Measurements from ENCODE around the gene MOB3A.
"Not testable (repeated sequence)": the region's sequence is repeated elsewhere in the genome, so short reads cannot be mapped to it uniquely, and the experiment has no call there.

The MOB3A gene

GRCh38 chr19:2087621-2088100 lies 8.5 kb downstream of the MOB3A start (continued):
- TF ChIP-seq IKZF3 (tag by site-specific recombination; IDR thresholded peaks at IDR 0.05): no peak
- TF ChIP-seq, protein P1, sequence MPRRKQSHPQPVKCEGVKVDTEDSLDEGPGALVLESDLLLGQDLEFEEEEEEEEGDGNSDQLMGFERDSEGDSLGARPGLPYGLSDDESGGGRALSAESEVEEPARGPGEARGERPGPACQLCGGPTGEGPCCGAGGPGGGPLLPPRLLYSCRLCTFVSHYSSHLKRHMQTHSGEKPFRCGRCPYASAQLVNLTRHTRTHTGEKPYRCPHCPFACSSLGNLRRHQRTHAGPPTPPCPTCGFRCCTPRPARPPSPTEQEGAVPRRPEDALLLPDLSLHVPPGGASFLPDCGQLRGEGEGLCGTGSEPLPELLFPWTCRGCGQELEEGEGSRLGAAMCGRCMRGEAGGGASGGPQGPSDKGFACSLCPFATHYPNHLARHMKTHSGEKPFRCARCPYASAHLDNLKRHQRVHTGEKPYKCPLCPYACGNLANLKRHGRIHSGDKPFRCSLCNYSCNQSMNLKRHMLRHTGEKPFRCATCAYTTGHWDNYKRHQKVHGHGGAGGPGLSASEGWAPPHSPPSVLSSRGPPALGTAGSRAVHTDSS (tag by site-specific recombination; IDR thresholded peaks at IDR 0.05): no peak
- no peak for TF ChIP-seq ZNF202 (tag by site-specific recombination; IDR thresholded peaks at IDR 0.05; ENCODE audit: borderline replicate concordance)
- peak; percentile 33; the same call in 1 of the 2 replicates for TF ChIP-seq GLIS2 (tag by site-specific recombination; IDR thresholded peaks at IDR 0.05)
- no peak for TF ChIP-seq MYNN (tag by site-specific recombination; IDR thresholded peaks at IDR 0.05; ENCODE audit: borderline replicate concordance)
- TF ChIP-seq ZNF785 (tag by site-specific recombination; IDR thresholded peaks at IDR 0.05): no peak
- no peak for TF ChIP-seq ZNF544 (tag by site-specific recombination; IDR thresholded peaks at IDR 0.05)
- no peak for TF ChIP-seq ZNF19 (tag by site-specific recombination; IDR thresholded peaks at IDR 0.05; ENCODE audit: low read depth)
- TF ChIP-seq BCL11B (tag by site-specific recombination; IDR thresholded peaks at IDR 0.05; ENCODE audit: low read depth): no peak
- TF ChIP-seq, protein P2, sequence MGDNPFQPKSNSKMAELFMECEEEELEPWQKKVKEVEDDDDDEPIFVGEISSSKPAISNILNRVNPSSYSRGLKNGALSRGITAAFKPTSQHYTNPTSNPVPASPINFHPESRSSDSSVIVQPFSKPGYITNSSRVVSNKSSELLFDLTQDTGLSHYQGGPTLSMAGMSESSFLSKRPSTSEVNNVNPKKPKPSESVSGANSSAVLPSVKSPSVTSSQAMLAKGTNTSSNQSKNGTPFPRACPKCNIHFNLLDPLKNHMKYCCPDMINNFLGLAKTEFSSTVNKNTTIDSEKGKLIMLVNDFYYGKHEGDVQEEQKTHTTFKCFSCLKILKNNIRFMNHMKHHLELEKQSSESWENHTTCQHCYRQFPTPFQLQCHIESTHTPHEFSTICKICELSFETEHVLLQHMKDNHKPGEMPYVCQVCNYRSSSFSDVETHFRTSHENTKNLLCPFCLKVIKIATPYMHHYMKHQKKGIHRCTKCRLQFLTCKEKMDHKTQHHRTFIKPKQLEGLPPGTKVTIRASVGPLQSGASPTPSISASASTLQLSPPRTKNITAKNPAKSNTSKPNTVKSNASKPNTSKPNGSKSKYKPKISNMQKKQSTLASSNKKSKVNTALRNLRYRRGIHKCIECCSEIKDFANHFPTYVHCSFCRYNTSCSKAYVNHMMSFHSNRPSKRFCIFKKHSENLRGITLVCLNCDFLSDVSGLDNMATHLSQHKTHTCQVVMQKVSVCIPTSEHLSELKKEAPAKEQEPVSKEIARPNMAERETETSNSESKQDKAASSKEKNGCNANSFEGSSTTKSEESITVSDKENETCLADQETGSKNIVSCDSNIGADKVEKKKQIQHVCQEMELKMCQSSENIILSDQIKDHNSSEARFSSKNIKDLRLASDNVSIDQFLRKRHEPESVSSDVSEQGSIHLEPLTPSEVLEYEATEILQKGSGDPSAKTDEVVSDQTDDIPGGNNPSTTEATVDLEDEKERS (tag by site-specific recombination; IDR thresholded peaks at IDR 0.05): no peak
- TF ChIP-seq, protein P3, sequence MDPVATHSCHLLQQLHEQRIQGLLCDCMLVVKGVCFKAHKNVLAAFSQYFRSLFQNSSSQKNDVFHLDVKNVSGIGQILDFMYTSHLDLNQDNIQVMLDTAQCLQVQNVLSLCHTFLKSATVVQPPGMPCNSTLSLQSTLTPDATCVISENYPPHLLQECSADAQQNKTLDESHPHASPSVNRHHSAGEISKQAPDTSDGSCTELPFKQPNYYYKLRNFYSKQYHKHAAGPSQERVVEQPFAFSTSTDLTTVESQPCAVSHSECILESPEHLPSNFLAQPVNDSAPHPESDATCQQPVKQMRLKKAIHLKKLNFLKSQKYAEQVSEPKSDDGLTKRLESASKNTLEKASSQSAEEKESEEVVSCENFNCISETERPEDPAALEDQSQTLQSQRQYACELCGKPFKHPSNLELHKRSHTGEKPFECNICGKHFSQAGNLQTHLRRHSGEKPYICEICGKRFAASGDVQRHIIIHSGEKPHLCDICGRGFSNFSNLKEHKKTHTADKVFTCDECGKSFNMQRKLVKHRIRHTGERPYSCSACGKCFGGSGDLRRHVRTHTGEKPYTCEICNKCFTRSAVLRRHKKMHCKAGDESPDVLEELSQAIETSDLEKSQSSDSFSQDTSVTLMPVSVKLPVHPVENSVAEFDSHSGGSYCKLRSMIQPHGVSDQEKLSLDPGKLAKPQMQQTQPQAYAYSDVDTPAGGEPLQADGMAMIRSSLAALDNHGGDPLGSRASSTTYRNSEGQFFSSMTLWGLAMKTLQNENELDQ (tag by site-specific recombination; IDR thresholded peaks at IDR 0.05; ENCODE audit: low read depth): no peak
- TF ChIP-seq ZBTB7A (tag by site-specific recombination; IDR thresholded peaks at IDR 0.05; ENCODE audit: low read depth): no peak
- TF ChIP-seq ZNF350 (tag by site-specific recombination; IDR thresholded peaks at IDR 0.05): no peak

- H3K4me1 ChIP-seq (ENCODE audit: control insufficient read depth, insufficient read depth, low read length); H3K9me3 ChIP-seq (ENCODE audit: control insufficient read depth, insufficient read depth, low read depth, low read length); H3K36me3 ChIP-seq (ENCODE audit: control insufficient read depth in 2 of 2, insufficient read depth in 1 of 2, low read length in 2 of 2); H3K4me3 ChIP-seq (ENCODE audit: low read depth, low read length): not testable (repeated sequence)
- peak; percentile 62 for TF ChIP-seq PRDM1 (tag by site-specific recombination; IDR thresholded peaks at IDR 0.05)
- TF ChIP-seq ZNF600 (tag by site-specific recombination; IDR thresholded peaks at IDR 0.05): peak; percentile 73; the same call in 1 of the 2 replicates
- TF ChIP-seq ZNF121 (tag by site-specific recombination; IDR thresholded peaks at IDR 0.05): peak; percentile 99
- 0 out of 2 replicates have a peak overlapping the region, but pooled peaks have one; percentile 2 for H3K27ac ChIP-seq (ENCODE audit: extremely low read depth, low read depth, low read length)
- ChIA-PET POLR2A (interaction anchor here (0.6 kb wide), 1 partner anchor 367 kb away, joined by 9 read pairs; no protein-coding TSS in a partner anchor), CTCF (interaction anchor here (0.6 to 1.3 kb wide), 5 partner anchors 35 to 199 kb away, joined by 3 to 6 read pairs (median 4); no protein-coding TSS in a partner anchor)
These were observed 9.2 kb downstream of the MOB3A start for GRCh38 chr19:2086695-2087620.

All from HEK293 (cell line).